ENCODE results near the gene CLASP1.
A peak's percentile ranks its signal among the peaks of the same experiment; 100 is the strongest.
"Not testable (repeated sequence)": the region's sequence is repeated elsewhere in the genome, so short reads cannot be mapped to it uniquely, and the experiment has no call there.

Gene CLASP1

DNA sequence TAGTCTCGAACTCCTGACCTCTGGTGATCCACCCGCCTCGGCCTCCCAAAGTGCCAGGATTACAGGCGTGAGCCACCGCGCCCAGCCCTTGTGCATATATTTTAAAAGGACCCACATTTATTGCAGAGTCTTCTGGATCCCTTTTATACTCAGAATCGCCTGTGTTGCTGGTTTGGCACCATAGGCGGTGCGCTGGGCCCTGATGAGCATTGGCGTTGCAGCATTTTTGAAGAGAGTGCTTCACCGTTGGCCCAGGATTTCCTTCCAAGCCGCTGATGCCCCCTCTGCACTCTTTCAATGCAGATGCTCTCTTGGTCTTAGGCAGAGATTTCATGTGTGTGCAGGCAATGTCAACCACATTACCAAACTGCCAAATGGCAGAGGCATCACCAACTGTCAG lies 350.8 kb downstream of the CLASP1 start:
- intact Hi-C loops (cut with DNase I): no loop called here
- peak in 3 of 42 donors; percentile 3 to 17 (median 7) for DNase-seq

DNA sequence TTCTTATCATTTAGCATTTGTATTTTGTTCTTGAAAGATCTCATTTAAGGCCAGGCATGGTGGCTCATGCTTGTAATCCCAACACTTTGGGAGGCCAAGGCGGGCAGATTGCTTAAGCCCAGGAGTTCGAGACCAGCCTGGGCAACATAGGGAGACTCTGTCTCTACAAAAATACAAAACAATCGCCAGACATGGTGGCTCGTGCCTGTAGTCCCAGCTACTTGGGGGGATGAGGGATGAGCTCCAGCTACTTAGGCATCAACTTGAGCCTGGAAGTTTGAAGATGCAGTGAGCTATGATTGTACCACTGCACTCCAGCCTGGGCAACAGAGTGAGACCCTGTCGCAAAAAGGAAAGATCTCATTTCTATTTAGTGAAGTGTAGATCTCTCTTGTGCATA lies 351.4 kb downstream of the CLASP1 start:
- peak in 2 of 42 donors; percentile 1 to 3 for DNase-seq

DNA sequence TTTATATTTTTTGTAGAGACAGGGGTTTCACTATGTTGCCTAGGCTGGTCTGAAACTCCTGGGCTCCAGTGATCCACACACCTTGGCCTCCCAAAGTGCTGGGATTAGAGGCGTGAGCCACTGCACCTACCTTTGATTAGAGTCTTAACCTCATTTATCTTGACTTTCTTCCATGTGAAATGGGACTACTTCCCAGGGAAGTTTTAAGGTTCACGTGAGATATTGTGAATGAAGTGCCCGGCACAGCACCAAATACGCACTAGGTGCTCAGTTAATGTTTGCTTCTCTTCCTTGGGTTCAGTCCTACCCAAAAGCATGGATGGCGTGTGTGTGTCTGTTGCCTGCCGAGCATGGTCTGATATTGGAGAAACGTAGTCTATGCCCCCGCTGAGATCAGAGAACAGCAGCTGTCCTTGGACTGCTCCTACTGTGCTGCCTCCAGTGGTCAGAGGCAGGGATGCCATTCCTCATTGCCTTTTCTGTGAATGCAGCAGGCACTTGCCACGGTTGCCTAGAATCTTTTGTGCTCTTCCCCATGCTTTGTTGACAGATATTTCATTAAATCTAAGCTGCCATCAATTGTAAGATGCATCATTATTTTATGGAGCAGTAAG lies 351.9 kb downstream of the CLASP1 start:
- DNase-seq: peak in 34 of 42 donors; percentile 6 to 77 (median 44)
- intact Hi-C loops (cut with DNase I): no loop called here

More for the DNA sequence above, 351.4 kb downstream of the CLASP1 start:
- intact Hi-C loops (cut with DNase I): not testable (repeated sequence)

DNA sequence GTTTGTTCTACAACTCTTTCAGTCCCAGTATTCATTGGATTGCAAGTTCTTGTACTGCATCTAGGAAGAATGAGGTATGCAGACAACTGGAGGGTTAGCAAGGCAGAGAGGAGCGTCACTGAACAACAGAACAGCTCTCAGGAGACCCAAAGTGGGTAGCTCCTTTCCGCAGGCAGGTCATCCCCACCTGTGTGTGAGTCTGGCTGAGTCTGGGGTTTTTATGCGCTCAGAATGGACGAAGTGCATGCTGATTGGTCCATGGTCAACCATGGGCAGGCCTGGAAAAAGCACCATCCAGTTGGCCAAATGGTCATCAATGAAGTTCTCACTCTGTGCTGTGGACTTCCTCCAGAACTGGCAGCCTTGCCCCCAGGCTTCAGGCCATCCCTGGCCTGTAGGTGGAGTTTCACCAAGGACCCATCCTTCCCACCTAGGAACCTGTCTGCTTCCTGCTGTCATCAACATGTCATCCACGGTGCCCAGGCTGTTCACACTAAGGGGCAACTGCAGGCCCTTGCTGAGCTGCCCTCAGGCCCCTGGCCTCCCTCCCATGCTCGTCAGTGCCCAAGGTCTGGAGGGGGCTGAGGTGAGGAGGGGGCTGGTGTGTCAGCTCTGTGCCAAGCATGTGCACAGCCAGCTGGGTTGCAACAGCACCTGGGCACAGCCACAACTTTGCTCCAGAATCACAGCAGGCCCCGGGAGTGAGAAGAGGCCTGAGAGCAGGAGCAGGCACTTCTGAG lies 353.2 kb downstream of the CLASP1 start:
- peak in 3 of 42 donors; percentile 6 to 24 (median 16) for DNase-seq
- intact Hi-C loops (cut with DNase I): no loop called here

DNA sequence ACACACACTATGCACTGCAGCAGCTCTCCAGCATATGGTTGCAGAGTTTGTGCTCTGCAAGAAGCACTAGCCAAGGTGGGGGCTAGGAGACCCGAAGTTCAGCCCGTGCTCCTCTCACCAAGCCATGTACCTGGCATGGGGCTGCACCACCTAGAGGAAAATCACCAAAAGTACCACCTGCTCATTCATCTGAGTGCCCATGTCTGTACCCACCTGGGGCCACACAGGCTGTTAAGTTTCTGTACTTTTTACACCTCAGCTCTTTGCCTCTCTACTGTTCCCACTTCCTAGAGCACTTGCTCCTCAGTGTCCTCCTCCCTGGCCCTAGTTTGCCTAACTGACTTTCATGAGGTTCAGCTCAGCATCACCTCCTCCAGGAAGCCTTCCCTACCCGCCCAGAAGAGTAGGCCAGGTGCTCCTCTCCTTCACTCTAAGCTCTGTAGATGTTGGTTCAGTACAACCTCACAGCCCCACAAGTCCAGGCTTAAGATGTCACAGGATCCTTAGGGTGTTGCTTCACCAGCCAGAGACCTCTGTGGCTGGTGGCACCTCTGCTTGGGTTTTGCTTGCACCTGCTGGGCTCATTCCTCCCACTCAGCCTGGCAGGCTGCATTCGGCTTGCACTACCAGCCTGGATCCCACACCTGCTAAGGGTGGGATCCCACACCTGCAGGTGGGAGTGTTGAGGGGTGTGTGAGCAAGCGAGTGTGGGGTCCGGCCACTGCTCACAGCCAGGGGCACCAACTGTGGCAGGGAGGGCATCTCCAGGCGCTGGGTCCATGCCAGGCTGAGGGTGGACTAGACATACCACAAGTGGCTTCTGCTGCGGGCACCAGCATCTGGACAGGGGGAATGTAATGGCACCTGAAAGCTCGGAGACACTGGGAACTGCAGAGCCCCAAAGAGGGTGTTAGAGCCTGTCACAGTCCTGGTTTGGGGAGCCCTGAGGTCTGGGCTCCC lies 354.1 kb downstream of the CLASP1 start:
- peak in 3 of 42 donors; percentile 6 to 39 (median 20) for DNase-seq
- intact Hi-C loops (cut with DNase I): no loop called here

DNA sequence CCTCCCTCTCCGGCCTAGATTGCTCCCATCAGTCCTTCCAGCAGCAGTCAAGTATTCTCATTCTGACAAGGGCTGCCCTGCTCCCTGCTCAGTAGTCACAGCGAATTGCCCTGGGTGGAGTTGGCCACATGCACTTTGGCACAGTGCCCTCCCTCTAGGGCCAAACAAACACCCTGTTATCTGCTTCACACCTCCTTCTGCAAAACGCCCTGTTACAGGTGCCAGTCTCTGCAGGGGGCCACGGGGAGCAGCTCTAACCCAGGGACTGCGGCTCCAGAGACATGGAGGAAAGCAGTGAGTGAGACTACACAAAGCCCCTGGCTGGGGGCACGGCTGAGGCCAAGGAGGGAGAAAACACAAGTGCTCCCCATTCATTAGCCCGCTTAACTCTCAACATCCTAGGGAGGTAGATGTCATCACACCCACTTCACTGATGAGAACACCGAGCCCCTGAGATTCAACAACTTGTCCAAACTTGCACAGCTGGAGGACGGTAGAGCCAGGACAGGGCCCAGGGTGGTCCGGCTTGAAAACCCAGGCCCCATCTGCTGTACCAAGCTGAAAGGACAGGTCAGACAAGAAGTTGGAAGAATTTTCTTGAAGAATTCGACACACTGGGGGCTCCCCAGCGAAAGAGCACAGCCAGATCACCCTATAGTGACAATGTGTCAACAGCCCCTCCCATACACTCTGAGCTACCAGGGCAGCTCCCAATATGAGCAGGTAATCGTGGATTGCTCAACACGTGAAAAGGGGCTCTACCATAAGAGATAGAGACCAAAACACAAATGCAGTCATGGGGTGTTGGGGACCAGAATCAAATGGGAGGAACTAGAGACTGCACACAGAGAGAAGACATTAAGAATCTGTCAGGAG lies 355.6 kb downstream of the CLASP1 start:
- DNase-seq: peak in 3 of 42 donors; percentile 7 to 35 (median 25)
- intact Hi-C loops (cut with DNase I): no loop called here

DNA sequence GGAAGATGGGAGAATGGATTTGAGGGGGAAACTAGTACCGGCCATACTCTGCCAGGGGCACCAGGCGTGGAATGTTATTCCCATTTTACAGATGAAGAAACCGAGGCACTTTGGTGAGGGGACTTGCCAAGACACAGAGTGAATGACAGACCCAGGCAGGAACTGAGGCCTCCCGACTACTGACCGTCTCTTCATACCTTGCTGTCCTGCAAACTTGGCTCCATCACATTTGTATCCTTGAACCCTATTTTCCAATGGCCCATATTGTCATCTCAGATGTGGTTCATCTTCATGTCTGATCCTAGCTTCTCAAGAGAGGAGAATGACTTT lies 358.0 kb downstream of the CLASP1 start:
- peak in 1 of 42 donors; percentile 5 for DNase-seq
- intact Hi-C loops (cut with DNase I): no loop called here

DNA sequence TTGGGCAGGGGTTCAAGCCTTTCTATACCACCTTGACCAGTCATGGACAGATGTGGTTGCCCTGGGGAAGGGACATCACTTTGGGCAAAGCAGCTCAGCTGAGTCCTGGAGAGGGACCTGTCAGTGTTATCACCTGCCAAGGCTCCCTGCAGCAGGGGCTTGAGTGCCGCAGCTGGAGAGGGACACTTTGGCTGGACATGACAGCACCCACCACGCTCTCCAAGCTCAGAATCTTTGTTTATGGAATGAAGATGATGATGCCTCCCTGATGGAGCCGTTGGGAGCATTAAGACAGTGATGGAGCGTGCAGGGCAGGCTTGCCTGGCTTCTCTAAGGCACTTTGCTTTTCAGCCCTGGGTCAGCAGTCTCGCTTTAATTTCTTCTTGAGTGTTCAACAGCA lies 360.0 kb downstream of the CLASP1 start:
- intact Hi-C loops (cut with DNase I): no loop called here
- peak in 1 of 42 donors; percentile 6 for DNase-seq

DNA sequence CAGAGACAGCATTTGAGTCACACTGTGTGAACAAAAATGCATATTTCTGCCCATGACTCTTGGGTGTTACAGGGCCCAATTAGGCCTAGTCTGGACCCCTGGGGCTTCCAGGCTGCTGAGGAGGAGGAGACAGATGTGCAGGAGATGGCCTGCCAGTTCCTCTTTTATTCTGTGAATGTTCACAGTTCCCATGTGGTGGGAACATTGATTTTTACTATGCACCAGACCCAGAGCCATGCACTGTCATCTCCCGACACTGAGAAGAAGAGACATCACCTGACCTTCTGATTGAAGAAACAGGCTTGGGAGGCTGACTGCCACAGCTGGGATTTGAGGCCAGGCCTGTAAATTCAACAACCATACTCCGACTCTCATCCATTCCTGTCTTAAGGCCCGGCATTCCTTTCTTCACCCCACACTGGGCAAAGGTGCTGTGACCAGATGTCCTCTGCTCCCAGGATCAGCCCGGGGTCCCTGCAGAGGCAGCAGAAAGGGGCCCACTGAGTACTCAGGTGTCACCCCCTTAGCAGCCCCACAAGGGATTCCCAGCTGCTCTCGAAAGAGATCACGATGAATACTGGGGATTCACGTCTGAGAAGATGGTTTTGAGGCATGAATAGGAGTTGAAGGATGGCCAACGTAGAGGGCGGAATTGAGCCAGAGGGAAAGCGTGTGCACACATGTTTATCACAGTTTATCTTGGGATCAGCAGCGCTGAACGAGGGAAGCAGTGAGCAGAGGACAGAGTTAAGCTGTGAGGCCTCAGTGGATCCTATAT lies 360.6 kb downstream of the CLASP1 start:
- DNase-seq: peak in 1 of 42 donors; percentile 6
- intact Hi-C loops (cut with DNase I): no loop called here

DNA sequence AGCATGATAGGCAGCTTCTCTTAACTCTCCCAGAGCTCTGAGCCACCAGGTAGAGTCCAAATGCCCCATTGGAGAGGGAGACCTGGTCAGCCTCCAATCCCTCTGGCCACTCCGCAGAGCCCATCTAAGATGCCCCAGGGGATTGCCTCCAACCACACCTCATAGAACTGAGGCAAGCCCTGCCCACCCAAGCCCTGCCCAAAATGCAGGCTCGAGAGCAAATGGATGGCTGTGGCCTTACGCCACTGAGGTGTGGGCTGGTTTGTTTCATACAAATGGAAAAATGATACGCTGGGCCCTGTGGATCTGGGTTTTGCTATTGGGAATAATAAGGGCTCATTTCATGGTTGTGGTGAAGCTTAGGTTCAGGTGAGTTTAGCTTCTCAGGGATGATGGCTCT lies 361.3 kb downstream of the CLASP1 start:
- intact Hi-C loops (cut with DNase I): no loop called here

More for the DNA sequence above, 361.3 kb downstream of the CLASP1 start:
- no peak for DNase-seq

Data from head of caudate nucleus (tissue), 42 donors.